HG03280 (cell line): Measurements from ENCODE around the gene TCF12.

Source experiments
- ATAC-seq: cut with Tn5 transposase; IDR thresholded peaks from one replicate; pipeline ENCODE4 v1.9.1; 2021; ENCODE audit warnings: mild to moderate bottlenecking, moderate library complexity; ENCODE audit not compliant: unreplicated experiment

The TCF12 gene

GRCh38 chr15:56918046-56918938 is at the start of gene TCF12:
Gene TCF12, plus strand, starts transcription at chr15:56918644. Its CDS starts 1,270 bp downstream, at chr15:56919914.
- peak; percentile 79 for ATAC-seq

DNA sequence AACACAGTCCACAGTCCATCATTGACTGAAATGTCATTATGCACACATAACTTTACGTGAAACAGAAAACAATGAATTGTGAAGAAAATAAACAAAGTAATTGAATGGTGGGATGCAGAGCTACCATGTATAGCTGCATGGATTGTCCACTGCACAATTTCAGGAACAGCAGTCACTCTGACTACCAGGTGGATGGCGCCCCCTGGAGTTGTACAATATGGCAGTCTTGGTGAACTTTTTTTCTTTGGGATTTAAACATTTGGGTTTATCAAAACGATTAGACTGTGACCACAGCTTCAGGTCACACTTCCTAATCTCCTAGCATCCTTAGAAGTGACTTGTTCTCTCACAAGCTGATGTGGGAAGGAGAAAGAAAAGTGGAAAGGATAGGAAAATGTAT is 48.9 kb upstream of the TCF12 start:
- no peak for ATAC-seq

- ATAC-seq = no peak
These were observed 47.3 kb upstream of the TCF12 start for GRCh38 chr15:56871185-56871584.

DNA sequence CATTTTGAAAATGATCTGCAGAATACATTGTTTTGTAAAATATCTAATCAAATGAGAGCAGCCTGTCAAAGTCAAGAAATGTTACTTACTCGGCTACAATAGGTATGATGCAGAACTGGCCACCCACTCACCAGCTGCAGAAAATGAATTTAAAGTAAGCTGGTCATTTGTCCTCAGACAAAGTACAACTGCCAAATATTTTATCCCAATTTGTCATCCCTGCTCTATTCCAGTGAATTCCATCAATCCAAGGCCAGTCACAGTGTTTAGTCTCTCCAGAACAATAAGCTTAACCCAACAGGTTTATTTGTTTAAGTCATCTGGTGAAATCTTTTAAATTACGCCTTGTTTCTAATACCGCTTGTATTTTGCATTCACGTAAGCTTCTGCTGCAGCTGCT is 46.6 kb upstream of the TCF12 start:
- no peak for ATAC-seq

DNA sequence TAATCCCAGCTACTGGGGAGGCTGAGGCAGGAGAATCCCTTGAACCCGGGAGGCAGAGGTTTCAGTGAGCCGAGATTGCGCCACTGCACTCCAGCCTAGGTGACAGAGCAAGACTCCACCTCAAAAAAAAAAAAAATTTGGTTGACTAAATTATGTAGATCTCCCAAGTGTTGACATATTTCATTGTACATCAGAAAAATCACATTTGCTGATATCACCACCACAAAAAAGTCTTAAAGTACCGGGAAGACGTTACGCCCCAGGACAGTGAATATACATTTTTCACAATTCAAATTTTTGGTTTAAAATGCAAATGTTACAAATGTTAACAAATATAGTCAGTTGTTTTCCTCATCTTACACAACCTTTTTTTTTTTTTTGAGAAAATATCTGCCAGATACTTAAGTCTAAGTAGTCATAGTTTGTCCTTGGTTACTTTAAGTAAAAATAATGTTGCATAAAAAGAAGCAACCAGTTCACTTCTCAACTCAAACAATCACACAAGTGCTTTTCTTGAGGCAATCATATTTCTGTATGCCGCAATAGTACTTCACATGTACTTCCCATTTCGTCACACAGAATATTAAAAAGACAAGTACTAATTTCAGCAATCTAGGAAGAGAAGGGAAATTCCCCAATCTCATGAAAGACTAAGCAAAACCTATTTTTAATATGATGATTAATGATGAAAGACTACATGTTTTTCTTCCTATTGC is 41.0 kb upstream of the TCF12 start:
- no peak for ATAC-seq

- ATAC-seq = no peak
These were observed 38.9 kb upstream of the TCF12 start for GRCh38 chr15:56879502-56879901.

DNA sequence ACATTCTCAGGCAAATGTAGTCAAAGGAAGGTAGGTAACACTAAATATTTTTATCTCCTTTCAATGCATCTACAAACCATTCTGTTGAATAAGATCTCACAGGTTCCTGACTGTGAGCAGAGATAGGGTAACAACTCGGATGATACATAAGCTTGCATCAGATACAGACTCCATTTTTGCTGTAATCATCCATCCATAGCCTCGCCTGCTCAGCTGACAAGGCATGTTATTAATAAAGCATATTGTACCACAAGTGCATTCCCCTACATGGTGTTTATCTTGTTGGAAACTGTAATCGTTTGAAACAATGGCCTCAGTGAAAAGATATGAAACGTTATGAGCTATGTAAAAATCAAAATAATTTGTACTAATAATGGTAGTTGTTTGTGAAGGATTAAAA is 35.4 kb upstream of the TCF12 start:
- ATAC-seq = no peak

DNA sequence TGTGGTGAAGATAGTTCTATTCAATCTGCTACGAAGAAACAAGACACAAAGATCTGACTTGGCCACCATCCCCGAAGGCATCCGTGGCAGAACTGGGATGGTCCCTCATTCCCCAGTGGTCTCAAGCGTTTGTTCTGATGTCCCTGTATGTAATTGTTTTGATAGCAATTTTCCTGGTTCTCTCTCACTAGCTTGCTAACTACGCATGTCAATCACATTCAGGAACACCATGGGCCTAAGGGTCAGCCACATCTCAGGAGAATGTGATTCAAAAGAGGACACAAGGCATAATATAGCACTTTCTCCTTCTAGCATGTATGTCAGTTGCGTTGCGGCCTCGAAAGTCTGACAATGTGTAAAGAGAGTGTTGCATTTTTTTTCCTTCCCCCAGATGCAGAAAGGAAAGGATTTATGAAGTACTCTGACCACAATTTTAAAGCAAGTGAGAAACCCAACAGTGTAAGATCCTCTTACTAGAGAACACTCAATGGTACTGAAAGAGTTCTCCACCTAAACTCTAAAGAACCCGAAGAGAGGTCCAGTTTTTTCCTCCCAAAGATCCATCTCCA is 32.0 kb upstream of the TCF12 start:
- ATAC-seq = no peak

DNA sequence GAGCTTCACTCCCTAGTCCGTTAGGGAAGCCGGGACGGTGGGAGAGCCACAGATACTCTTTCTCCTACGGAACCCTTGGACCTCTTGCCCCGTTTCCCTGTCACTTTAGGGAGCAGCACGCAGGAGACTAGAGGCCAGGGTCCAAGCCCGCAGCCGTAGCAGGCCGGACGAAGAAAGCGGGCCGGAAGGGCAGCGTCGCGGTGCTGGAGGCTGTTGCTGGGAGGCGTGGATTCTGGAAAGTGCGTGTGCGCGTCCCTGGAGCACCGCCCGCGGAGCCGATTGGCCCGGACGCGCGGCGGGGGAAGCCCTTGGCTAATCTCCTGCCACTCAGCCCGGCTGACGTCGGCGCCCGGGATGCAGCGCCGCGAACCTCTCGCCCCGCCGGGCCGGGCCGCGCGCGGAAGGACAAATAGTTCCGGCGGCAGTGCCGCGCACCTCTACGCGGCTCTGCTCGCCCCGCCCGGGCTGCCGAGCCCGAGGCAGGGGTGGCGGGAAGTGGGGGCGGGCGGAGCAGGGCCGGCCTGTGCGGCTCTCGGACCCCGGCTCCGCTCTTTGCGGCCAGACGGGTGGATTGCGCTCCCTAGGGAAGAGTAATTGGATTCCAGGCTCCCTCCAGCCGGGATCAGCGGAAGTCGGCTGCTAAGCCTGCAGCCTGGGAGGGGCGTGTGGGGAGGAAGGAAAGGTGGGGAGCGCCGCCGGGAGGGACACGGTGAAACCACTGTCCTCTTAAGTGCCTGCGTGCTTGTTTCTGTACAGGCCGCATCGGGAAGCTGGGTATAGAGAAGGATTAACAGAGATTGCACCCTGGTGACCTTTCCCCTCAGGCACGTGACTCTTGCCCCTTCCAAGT is 31.3 kb upstream of the TCF12 start:
- peak; percentile 88 for ATAC-seq

GRCh38 chr15:56887782-56888438 is 30.5 kb upstream of the TCF12 start:
- no peak for ATAC-seq

- ATAC-seq = no peak
These were observed 28.4 kb upstream of the TCF12 start for GRCh38 chr15:56890038-56890437.

DNA sequence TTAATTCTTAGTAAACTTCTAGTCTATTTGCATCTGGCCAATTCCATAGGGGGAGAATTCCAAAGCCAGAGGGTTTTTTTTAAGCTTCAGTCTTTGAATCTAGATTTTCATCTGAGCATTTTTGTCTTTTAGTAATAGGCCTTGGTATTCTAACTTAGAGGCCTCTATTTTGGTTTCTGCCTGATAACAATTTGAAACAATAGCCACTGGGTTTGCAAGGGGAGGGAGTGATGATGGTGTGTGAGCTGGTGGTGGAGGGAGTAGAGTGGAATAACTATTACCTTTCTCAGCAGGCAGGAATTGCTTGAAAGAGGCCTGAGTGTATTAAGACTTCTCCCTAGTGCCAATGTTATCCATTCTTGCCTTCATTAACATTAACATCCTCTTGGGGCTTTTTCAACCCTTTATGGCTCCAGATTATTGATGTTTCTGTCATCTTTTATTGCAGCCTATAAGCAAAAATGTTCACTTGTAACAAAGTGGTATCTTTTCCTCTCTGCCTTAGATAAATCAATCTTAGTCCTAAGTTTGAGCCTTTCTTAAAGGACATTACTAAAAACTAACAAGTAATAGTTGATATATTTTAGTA is 26.5 kb upstream of the TCF12 start:
- no peak for ATAC-seq

GRCh38 chr15:56892659-56893363 is 25.6 kb upstream of the TCF12 start:
- no peak for ATAC-seq

- no peak for ATAC-seq
These were observed 25.1 kb upstream of the TCF12 start for GRCh38 chr15:56893364-56893678.

DNA sequence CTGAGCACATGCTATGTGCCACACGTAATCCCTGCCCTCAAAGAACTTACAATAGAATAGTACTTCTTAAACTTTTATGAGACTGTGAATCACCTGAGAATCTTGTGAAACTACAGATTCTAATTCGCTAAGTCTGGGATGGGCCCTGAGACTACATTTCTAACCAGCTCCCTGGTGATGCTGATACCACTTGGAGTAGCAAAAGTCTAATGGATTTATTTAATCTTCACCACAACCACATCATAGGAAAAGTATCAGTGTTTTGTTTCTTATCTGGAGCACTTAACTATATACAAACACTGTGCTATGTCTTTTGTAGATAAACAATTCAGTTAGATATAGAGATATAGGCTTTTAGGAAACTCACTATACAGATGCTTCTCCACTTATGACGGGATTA is 23.8 kb upstream of the TCF12 start:
- no peak for ATAC-seq

DNA sequence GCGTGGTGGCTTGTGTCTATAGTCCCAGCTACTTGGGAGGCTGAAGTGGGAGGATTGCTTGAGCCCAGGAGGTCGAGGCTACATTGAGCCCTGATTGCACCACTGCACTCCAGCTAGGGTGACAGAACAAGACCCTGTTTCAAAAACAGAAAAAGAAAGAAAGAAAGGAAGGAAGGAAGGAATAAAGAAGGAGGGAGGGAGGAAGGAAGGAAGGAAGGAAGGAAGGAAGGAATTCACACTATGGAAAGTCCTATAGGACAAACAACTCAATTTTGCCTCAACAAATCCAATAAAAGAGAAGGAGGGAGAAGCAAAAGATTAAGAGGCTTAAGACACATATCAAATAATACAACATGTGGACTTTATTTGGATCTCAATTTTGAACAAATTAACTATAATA is 16.5 kb upstream of the TCF12 start:
- no peak for ATAC-seq

GRCh38 chr15:56906766-56907165 is 11.7 kb upstream of the TCF12 start:
- ATAC-seq = no peak

- no peak for ATAC-seq
These were observed 7.6 kb upstream of the TCF12 start for GRCh38 chr15:56910801-56911200.

GRCh38 chr15:56913241-56913640 is 5.2 kb upstream of the TCF12 start:
- ATAC-seq = no peak

GRCh38 chr15:56913670-56914069 is 4.8 kb upstream of the TCF12 start:
- ATAC-seq = no peak
